SK-N-MC (cell line): ENCODE data around the gene OPRD1.

ENCODE experiments used
- EZH2 ChIP-seq: fragments of 200-600 bp; sonication (generic); IDR thresholded peaks from one replicate; pipeline ENCODE4 v1.6.1; 2017; ENCODE audit warnings: antibody characterized with exemption
- POLR2AphosphoS5 ChIP-seq: IDR thresholded peaks from 2 replicates; pipeline ENCODE4 v1.6.1; 2012; ENCODE audit warnings: mild to moderate bottlenecking, low read depth, low read length, borderline replicate concordance

GRCh38 chr1:28855046-28855445 is 43.1 kb downstream of the OPRD1 start:
- TF ChIP-seq EZH2: no peak
- no peak for TF ChIP-seq POLR2AphosphoS5
